H9 (cell line): ENCODE results near the gene PLCXD3. TPM values are rescaled to one million over a fixed set of nuclear protein-coding genes. Genes with fewer than 3 reads are reported as not detected.

Source experiments
- DNase-seq: peaks from one replicate; pipeline ENCODE4 v3.0.0-alpha.2; 2017
- H2AFZ ChIP-seq: one replicate; pipeline ENCODE4 v1.6.1; 2013; ENCODE audit warnings: mild to moderate bottlenecking, low read length, control low read depth, moderate library complexity
- H2AK5ac ChIP-seq: 2 replicates; pipeline ENCODE4 v1.6.1; 2013; ENCODE audit warnings: low read length, control low read depth, mixed read lengths; ENCODE audit not compliant: insufficient read length
- H2BK120ac ChIP-seq: one replicate; pipeline ENCODE4 v1.6.1; 2013; ENCODE audit warnings: low read depth, mild to moderate bottlenecking, low read length, control low read depth, inconsistent platforms; ENCODE audit not compliant: poor library complexity, severe bottlenecking
- H2BK12ac ChIP-seq: 2 replicates; pipeline ENCODE4 v1.6.1; 2013; ENCODE audit warnings: low read length, control low read depth, mixed read lengths, low read depth; ENCODE audit not compliant: insufficient read length
- H2BK15ac ChIP-seq: 2 replicates; pipeline ENCODE4 v1.6.1; 2013; ENCODE audit warnings: low read depth, low read length, control low read depth
- H2BK20ac ChIP-seq: one replicate; pipeline ENCODE4 v1.6.1; 2013; ENCODE audit warnings: low read depth, mild to moderate bottlenecking, low read length, control low read depth, inconsistent platforms; ENCODE audit not compliant: poor library complexity, severe bottlenecking
- H2BK5ac ChIP-seq: 2 replicates; pipeline ENCODE4 v1.6.1; 2013; ENCODE audit warnings: low read length, control low read depth, mixed read lengths; ENCODE audit not compliant: insufficient read length
- H3K14ac ChIP-seq: 2 replicates; pipeline ENCODE4 v1.6.1; 2013; ENCODE audit warnings: low read length, control low read depth; ENCODE audit not compliant: insufficient read depth
- H3K18ac ChIP-seq: 2 replicates; pipeline ENCODE4 v1.6.1; 2013; ENCODE audit warnings: low read depth, mild to moderate bottlenecking, mixed read lengths, low read length, control low read depth; ENCODE audit not compliant: insufficient read length
- H3K23ac ChIP-seq: 2 replicates; pipeline ENCODE4 v1.6.1; 2013; ENCODE audit warnings: low read length, control low read depth, mixed read lengths, low read depth; ENCODE audit not compliant: insufficient read length
- H3K23me2 ChIP-seq: 2 replicates; pipeline ENCODE4 v1.6.1; 2013; ENCODE audit warnings: low read depth, mild to moderate bottlenecking, mixed read lengths, low read length, control low read depth; ENCODE audit not compliant: insufficient read length, poor library complexity, severe bottlenecking
- H3K27ac ChIP-seq: 2 replicates; pipeline ENCODE4 v1.5.1; 2013; ENCODE audit warnings: low read length, control low read depth, mixed read lengths, low read depth; ENCODE audit not compliant: insufficient read length
- H3K27me3 ChIP-seq: 2 replicates; pipeline ENCODE4 v1.6.1; 2013; ENCODE audit warnings: low read length, control low read depth, inconsistent platforms; ENCODE audit not compliant: insufficient read depth
- H3K4ac ChIP-seq: 2 replicates; pipeline ENCODE4 v1.6.1; 2013; ENCODE audit warnings: low read depth, mild to moderate bottlenecking, control low read depth, inconsistent platforms, low read length, moderate library complexity
- H3K4me1 ChIP-seq: 2 replicates; pipeline ENCODE4 v1.6.1; 2013; ENCODE audit warnings: low read length, control low read depth, inconsistent platforms; ENCODE audit not compliant: insufficient read depth
- H3K4me2 ChIP-seq: 2 replicates; pipeline ENCODE4 v1.6.1; 2013; ENCODE audit warnings: low read length, control low read depth, mixed read lengths; ENCODE audit not compliant: insufficient read length, insufficient read depth
- H3K56ac ChIP-seq: 2 replicates; pipeline ENCODE4 v1.6.1; 2013; ENCODE audit warnings: low read depth, mild to moderate bottlenecking, mixed read lengths, low read length, control low read depth; ENCODE audit not compliant: insufficient read length
- H3K79me1 ChIP-seq: 2 replicates; pipeline ENCODE4 v1.6.1; 2013; ENCODE audit warnings: low read depth, mild to moderate bottlenecking, moderate library complexity, low read length, control low read depth, inconsistent platforms; ENCODE audit not compliant: insufficient read depth, poor library complexity, severe bottlenecking
- H3K79me2 ChIP-seq: 2 replicates; pipeline ENCODE4 v1.6.1; 2013; ENCODE audit warnings: low read length, control low read depth, inconsistent platforms; ENCODE audit not compliant: insufficient read depth
- H3K9ac ChIP-seq: 2 replicates; pipeline ENCODE4 v1.6.1; 2013; ENCODE audit warnings: low read length, control low read depth, mixed read lengths; ENCODE audit not compliant: insufficient read length; ENCODE audit errors: extremely low read depth
- H3K9me3 ChIP-seq: one replicate; pipeline ENCODE4 v1.6.1; 2013; ENCODE audit warnings: low read depth, low read length, inconsistent platforms; ENCODE audit not compliant: control insufficient read depth
- H3T11ph ChIP-seq: one replicate; pipeline ENCODE4 v1.6.1; 2013; ENCODE audit warnings: mild to moderate bottlenecking, low read length, control low read depth, inconsistent platforms
- H4K20me1 ChIP-seq: one replicate; pipeline ENCODE4 v1.6.1; 2013; ENCODE audit not compliant: control insufficient read depth, insufficient read length, insufficient read depth
- H4K5ac ChIP-seq: 2 replicates; pipeline ENCODE4 v1.6.1; 2013; ENCODE audit warnings: low read depth, mild to moderate bottlenecking, mixed read lengths, low read length, control low read depth; ENCODE audit not compliant: insufficient read length
- H4K8ac ChIP-seq: replicated peaks from 2 replicates; pipeline ENCODE4 v1.6.1; 2013; ENCODE audit warnings: low read length, control low read depth, mixed read lengths, low read depth; ENCODE audit not compliant: insufficient read length
- H4K91ac ChIP-seq: 2 replicates; pipeline ENCODE4 v1.6.1; 2013; ENCODE audit warnings: low read depth, mild to moderate bottlenecking, moderate library complexity, mixed read lengths, low read length, control low read depth; ENCODE audit not compliant: insufficient read length
- H3K27ac Mint-ChIP-seq, 3 experiments: 2 replicates in 2 of 3; 3 replicates in 1 of 3; pipeline ENCODE4 v1.8.0; 2020 to 2021; ENCODE audit warnings: mixed read lengths in 3 of 3, mild to moderate bottlenecking in 1 of 3, moderate library complexity in 1 of 3
- H3K27me3 Mint-ChIP-seq: 2 replicates; pipeline ENCODE4 v1.8.0; 2021; ENCODE audit warnings: low read depth, mild to moderate bottlenecking, moderate library complexity, mixed read lengths
- H3K36me3 Mint-ChIP-seq, 3 experiments: 2 replicates in 2 of 3; 3 replicates in 1 of 3; pipeline ENCODE4 v1.8.0; 2020 to 2021; ENCODE audit warnings: low read depth in 3 of 3, mixed read lengths in 3 of 3; ENCODE audit not compliant: insufficient read depth in 1 of 3
- H3K4me1 Mint-ChIP-seq, 2 experiments: 2 replicates each; pipeline ENCODE4 v1.8.0; 2020; ENCODE audit warnings: mixed read lengths in 2 of 2
- H3K4me3 Mint-ChIP-seq, 2 experiments: 2 replicates in 1 of 2; 3 replicates in 1 of 2; pipeline ENCODE4 v1.8.0; 2020 to 2021; ENCODE audit warnings: mild to moderate bottlenecking in 2 of 2, mixed read lengths in 2 of 2, moderate library complexity in 1 of 2
- H3K9me3 Mint-ChIP-seq, 2 experiments: 2 replicates in 1 of 2; 3 replicates in 1 of 2; pipeline ENCODE4 v1.8.0; 2020; ENCODE audit warnings: mild to moderate bottlenecking in 2 of 2, mixed read lengths in 2 of 2, moderate library complexity in 1 of 2
- CTCF ChIP-seq: fragments of 200-600 bp; sonication (generic); conservative IDR thresholded peaks from 3 replicates; pipeline ENCODE4 v1.8.0; 2021; ENCODE audit warnings: antibody characterized with exemption, mild to moderate bottlenecking
- WGBS: extraction: QIAGEN DNeasy Blood & Tissue Kit; methylation state at CpG from one replicate; pipeline ENCODE4 v1.1.7; 2013; ENCODE audit warnings: missing lambda C conversion rate, low lambda C conversion rate, mixed read lengths; ENCODE audit not compliant: insufficient read length; ENCODE audit errors: extremely low coverage; 5-methylcytosine and 5-hydroxymethylcytosine counted together
- total RNA-seq: library from RNA; stranded (reverse); gene quantifications from 2 replicates; pipeline ENCODE4 v1.2.1, GENCODE V29; 2021

PLCXD3 gene
- total RNA-seq, 1 experiment from 2014 or later, result not detected

GRCh38 chr5:41284938-41285337 is 225.5 kb downstream of the PLCXD3 start:
- WGBS, result no CpG with 5 or more reads among the region's 2 CpGs
- Histone ChIP-seq H3K9ac (no peak overlapping the region), H3K4me1 (peaks cover 4% of the 10 kb centered on the region; the same call in 1 of the 2 replicates), H2AK5ac (no peak overlapping the region), H3K79me1 (no peaks in the 10 kb centered on the region), H3K23me2 (no peaks in the 10 kb centered on the region), H3K9me3 (no peaks in the 10 kb centered on the region), H3K14ac (no peak overlapping the region), H2AFZ (no peak overlapping the region), H4K8ac (no peak overlapping the region), H3K27ac (no peak overlapping the region), H3K4ac (no peak overlapping the region), H2BK5ac (no peak overlapping the region), H2BK15ac (no peak overlapping the region), H2BK120ac (no peak overlapping the region), H2BK12ac (no peak overlapping the region), H2BK20ac (no peak overlapping the region), H4K20me1 (no peaks in the 10 kb centered on the region), H3K23ac (no peak overlapping the region), H4K91ac (no peak overlapping the region), H3K18ac (no peak overlapping the region), H3K79me2 (no peaks in the 10 kb centered on the region), H3T11ph (no peak overlapping the region), H3K56ac (no peak overlapping the region), H4K5ac (no peak overlapping the region), H3K4me2 (no peak overlapping the region), H3K27me3 (no peaks in the 10 kb centered on the region)
- Mint-ChIP-seq H3K36me3 (peaks cover 0 to 1% (median 0%) of the 10 kb centered on the region in 3 experiments; a peak in 1 of 7 replicates), H3K27ac (no peak overlapping the region), H3K9me3 (peaks cover 0 to 6% of the 10 kb centered on the region in 2 experiments; a peak in 1 of 5 replicates), H3K27me3 (no peaks in the 10 kb centered on the region), H3K4me1 (peaks cover 19 to 29% of the 10 kb centered on the region in 2 experiments), H3K4me3 (no peak overlapping the region)
- no peak for DNase-seq
- no peak for TF ChIP-seq CTCF
